ENCODE measurements around the gene IRF1.

The IRF1 gene

GRCh38 chr5:132457371-132458225, 33.0 kb downstream of the IRF1 start:
- H3K4me1 ChIP-seq (ENCODE audit: control insufficient read depth, insufficient read depth, low read length), result no peaks in the 10 kb centered on the region
- no peak overlapping the region for H3K9ac ChIP-seq (ENCODE audit: low read length)
- H3K36me3 ChIP-seq (ENCODE audit: control insufficient read depth, insufficient read depth, low read length), result no peaks in the 10 kb centered on the region
- no peak overlapping the region for H3K27ac ChIP-seq (ENCODE audit: low read depth, low read length)
- H3K27me3 ChIP-seq (ENCODE audit: control insufficient read depth, insufficient read depth, low read length), result no peaks in the 10 kb centered on the region
- no peak overlapping the region for H3K4me3 ChIP-seq (ENCODE audit: low read length)

DNA sequence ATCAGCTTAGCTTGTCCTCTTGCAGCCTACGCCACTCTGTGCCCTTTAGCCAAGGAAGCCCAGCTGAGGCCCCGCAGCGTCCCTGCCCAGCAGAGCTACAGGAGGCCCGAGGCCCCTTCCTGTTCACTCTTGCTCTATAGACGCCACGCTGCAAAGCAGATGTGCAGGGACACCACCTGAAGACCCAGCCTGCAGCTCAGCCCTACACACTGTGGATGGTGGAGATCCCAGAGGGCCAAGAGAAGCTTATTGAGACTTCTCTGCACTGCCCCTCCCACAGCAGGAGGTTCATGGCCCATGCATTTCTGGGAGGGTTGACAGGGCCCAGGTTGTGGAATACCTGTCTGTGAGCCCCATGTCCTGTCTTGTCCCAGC, 33.6 kb downstream of the IRF1 start:
- H3K36me3 ChIP-seq (ENCODE audit: control insufficient read depth, insufficient read depth, low read length), result no peaks in the 10 kb centered on the region
- no peak overlapping the region for H3K27ac ChIP-seq (ENCODE audit: low read depth, low read length)
- no peak overlapping the region for H3K9ac ChIP-seq (ENCODE audit: low read length)
- no peaks in the 10 kb centered on the region for H3K27me3 ChIP-seq (ENCODE audit: control insufficient read depth, insufficient read depth, low read length)
- H3K4me1 ChIP-seq (ENCODE audit: control insufficient read depth, insufficient read depth, low read length), result no peaks in the 10 kb centered on the region
- no peak overlapping the region for H3K4me3 ChIP-seq (ENCODE audit: low read length)

DNA sequence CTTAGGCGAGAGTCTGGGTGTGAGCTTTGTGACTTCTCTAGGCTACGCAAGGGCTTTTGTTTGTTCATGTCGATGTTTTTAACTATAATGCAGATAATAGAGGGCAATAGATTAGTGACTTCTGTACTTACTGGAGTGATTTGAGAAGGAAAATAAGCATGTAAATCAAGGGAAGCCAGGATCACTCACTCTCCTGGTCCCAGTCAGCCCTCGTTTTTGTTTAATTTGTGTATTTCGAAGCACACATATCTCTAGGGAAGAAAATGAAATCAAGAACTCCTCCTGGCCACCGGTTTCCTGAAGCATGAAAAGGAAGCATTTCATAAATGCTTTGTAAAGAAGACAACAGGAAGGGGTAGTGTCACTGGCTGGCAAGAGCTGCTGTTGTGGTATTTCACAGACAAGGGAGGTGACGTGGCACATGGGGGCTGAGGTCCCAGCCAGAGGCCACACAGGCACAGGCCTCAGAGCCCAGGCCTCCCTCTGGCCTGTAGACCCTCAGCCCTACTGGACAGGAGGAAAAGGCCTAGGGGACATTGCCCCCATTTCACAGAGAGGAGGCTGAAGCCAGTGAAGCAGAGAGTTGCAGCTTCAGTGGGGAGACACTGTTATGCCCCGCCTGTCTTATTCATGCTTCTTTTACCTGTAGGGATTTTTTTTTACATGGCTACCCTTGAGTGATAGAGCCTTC, 34.1 kb downstream of the IRF1 start:
- peak overlapping the region; percentile 37 for H3K4me3 ChIP-seq (ENCODE audit: low read length)
- no peaks in the 10 kb centered on the region for H3K4me1 ChIP-seq (ENCODE audit: control insufficient read depth, insufficient read depth, low read length)
- no peak overlapping the region for H3K9ac ChIP-seq (ENCODE audit: low read length)
- H3K36me3 ChIP-seq (ENCODE audit: control insufficient read depth, insufficient read depth, low read length), result no peaks in the 10 kb centered on the region
- no peaks in the 10 kb centered on the region for H3K27me3 ChIP-seq (ENCODE audit: control insufficient read depth, insufficient read depth, low read length)
- H3K27ac ChIP-seq (ENCODE audit: low read depth, low read length), result no peak overlapping the region

DNA sequence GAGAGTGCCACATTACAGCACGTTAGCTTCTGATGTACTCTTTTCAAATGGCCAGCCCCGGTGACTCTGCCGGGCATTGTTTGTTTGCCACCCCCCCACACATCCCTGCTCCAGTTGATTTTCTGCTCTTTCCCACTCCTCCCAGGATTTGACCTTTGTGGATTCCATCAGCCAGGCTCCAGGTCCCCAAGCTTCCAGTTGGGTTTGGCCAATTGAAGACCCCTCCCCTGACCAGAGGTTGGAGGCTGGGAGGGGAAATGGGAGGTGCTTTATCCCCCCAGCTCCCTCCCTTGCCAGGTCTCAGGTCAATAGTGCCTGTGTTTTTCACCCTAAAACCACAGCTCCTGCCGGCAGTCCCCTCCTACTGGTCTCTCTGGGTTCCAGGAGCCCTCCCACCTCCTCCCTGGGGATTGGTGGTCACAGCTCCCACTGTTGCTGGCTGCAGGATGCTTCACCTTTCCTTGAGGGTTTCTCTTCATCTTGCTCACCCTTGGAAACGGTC, 34.9 kb downstream of the IRF1 start:
- H3K4me3 ChIP-seq (ENCODE audit: low read length), result peak overlapping the region; percentile 37
- H3K4me1 ChIP-seq (ENCODE audit: control insufficient read depth, insufficient read depth, low read length), result no peaks in the 10 kb centered on the region
- H3K27ac ChIP-seq (ENCODE audit: low read depth, low read length), result no peak overlapping the region
- H3K27me3 ChIP-seq (ENCODE audit: control insufficient read depth, insufficient read depth, low read length), result no peaks in the 10 kb centered on the region
- peaks cover 3% of the 10 kb centered on the region for H3K36me3 ChIP-seq (ENCODE audit: control insufficient read depth, insufficient read depth, low read length)
- H3K9ac ChIP-seq (ENCODE audit: low read length), result no peak overlapping the region

DNA sequence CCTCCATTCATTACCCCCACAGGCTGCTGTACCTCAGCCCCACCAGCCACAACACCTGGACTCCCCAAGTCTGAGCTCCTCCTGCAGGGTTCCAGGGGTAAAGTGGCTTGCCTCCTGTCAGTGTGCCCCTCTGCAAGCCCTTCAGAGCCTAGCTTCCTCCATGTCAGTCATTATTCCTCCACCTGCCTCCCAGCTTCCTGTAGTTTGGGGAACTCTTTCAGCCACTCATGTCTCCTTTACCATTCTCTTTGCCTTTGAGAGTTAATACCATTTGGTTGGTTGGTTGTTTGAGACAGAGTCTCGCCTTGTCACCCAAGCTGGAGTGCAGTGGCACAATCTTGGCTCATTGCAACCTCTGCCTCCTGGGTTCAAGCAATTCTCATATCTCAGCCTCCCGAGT, 36.2 kb downstream of the IRF1 start:
- Histone ChIP-seq H3K4me1 (ENCODE audit: control insufficient read depth, insufficient read depth, low read length) (no peaks in the 10 kb centered on the region), H3K9ac (ENCODE audit: low read length) (no peak overlapping the region), H3K36me3 (ENCODE audit: control insufficient read depth, insufficient read depth, low read length) (peaks cover 3% of the 10 kb centered on the region), H3K4me3 (ENCODE audit: low read length) (no peak overlapping the region), H3K27me3 (ENCODE audit: control insufficient read depth, insufficient read depth, low read length) (no peaks in the 10 kb centered on the region), H3K27ac (ENCODE audit: low read depth, low read length) (no peak overlapping the region)

- Histone ChIP-seq H3K4me3 (ENCODE audit: low read length) (no peak overlapping the region), H3K4me1 (ENCODE audit: control insufficient read depth, insufficient read depth, low read length) (peaks cover 9% of the 10 kb centered on the region), H3K27me3 (ENCODE audit: control insufficient read depth, insufficient read depth, low read length) (no peaks in the 10 kb centered on the region), H3K9ac (ENCODE audit: low read length) (no peak overlapping the region), H3K36me3 (ENCODE audit: control insufficient read depth, insufficient read depth, low read length) (peaks cover 3% of the 10 kb centered on the region), H3K27ac (ENCODE audit: low read depth, low read length) (no peak overlapping the region)
These were observed 39.2 kb downstream of the IRF1 start for GRCh38 chr5:132451387-132451786.

DNA sequence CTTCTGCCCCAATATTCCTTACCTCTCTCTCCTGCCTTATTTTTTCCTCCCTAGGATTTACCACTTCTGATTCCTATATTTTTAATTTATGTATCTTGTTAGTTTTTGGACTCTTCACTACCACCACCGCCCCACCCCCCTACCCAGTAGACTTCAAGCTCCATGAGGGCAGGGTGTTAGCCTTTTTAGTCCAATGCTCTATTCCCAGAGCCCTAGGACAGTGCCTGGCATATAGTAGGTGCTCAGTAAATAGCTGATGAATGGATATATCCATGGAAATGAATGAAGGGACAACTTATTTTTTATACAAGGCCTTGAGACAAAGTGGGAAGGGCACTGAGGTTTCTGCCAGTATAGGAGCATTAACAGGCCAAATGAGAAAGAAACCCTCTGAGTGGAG, 41.5 kb downstream of the IRF1 start:
- Histone ChIP-seq H3K27ac (ENCODE audit: low read depth, low read length) (no peak overlapping the region), H3K4me3 (ENCODE audit: low read length) (no peak overlapping the region), H3K36me3 (ENCODE audit: control insufficient read depth, insufficient read depth, low read length) (peaks cover 3% of the 10 kb centered on the region), H3K4me1 (ENCODE audit: control insufficient read depth, insufficient read depth, low read length) (peaks cover 16% of the 10 kb centered on the region), H3K9ac (ENCODE audit: low read length) (no peak overlapping the region), H3K27me3 (ENCODE audit: control insufficient read depth, insufficient read depth, low read length) (no peaks in the 10 kb centered on the region)

DNA sequence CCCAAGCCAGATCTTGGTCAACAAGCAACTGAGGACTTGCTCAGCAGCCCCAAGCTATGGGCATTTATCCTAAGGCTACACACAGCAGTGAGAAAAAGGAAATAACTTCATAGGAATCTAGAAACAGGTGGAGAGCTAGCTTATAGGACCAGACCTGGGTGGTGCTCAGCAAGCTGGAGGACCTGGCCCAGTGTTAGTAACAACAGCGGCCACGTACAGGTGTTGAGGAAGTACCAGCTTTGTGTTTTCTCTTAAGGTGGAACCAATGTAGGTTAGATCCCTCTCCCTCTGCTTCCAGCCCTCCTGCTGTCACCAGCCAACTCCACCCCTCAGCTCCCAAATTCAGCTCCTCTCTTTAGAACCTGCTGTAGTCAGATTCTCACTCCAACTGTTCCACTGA, 43.4 kb downstream of the IRF1 start:
- Histone ChIP-seq H3K27me3 (ENCODE audit: control insufficient read depth, insufficient read depth, low read length) (no peaks in the 10 kb centered on the region), H3K9ac (ENCODE audit: low read length) (no peak overlapping the region), H3K4me3 (ENCODE audit: low read length) (no peak overlapping the region), H3K36me3 (ENCODE audit: control insufficient read depth, insufficient read depth, low read length) (peaks cover 3% of the 10 kb centered on the region), H3K4me1 (ENCODE audit: control insufficient read depth, insufficient read depth, low read length) (peaks cover 16% of the 10 kb centered on the region), H3K27ac (ENCODE audit: low read depth, low read length) (no peak overlapping the region)

- Histone ChIP-seq H3K27me3 (ENCODE audit: control insufficient read depth, insufficient read depth, low read length) (no peaks in the 10 kb centered on the region), H3K4me1 (ENCODE audit: control insufficient read depth, insufficient read depth, low read length) (peaks cover 16% of the 10 kb centered on the region), H3K36me3 (ENCODE audit: control insufficient read depth, insufficient read depth, low read length) (peaks cover 3% of the 10 kb centered on the region), H3K4me3 (ENCODE audit: low read length) (no peak overlapping the region), H3K27ac (ENCODE audit: low read depth, low read length) (no peak overlapping the region), H3K9ac (ENCODE audit: low read length) (no peak overlapping the region)
These were observed 44.0 kb downstream of the IRF1 start for GRCh38 chr5:132446621-132447020.

- Histone ChIP-seq H3K9ac (ENCODE audit: low read length) (no peak overlapping the region), H3K36me3 (ENCODE audit: control insufficient read depth, insufficient read depth, low read length) (no peaks in the 10 kb centered on the region), H3K27me3 (ENCODE audit: control insufficient read depth, insufficient read depth, low read length) (no peaks in the 10 kb centered on the region), H3K4me3 (ENCODE audit: low read length) (no peak overlapping the region), H3K4me1 (ENCODE audit: control insufficient read depth, insufficient read depth, low read length) (peaks cover 16% of the 10 kb centered on the region), H3K27ac (ENCODE audit: low read depth, low read length) (peak overlapping the region; percentile 29)
These were observed 44.6 kb downstream of the IRF1 start for GRCh38 chr5:132445930-132446329.

GRCh38 chr5:132445640-132445923, 45.0 kb downstream of the IRF1 start:
- H3K36me3 ChIP-seq (ENCODE audit: control insufficient read depth, insufficient read depth, low read length), result no peaks in the 10 kb centered on the region
- no peaks in the 10 kb centered on the region for H3K27me3 ChIP-seq (ENCODE audit: control insufficient read depth, insufficient read depth, low read length)
- no peak overlapping the region for H3K9ac ChIP-seq (ENCODE audit: low read length)
- H3K4me1 ChIP-seq (ENCODE audit: control insufficient read depth, insufficient read depth, low read length), result peaks cover 16% of the 10 kb centered on the region
- no peak overlapping the region for H3K4me3 ChIP-seq (ENCODE audit: low read length)
- peak overlapping the region; percentile 29 for H3K27ac ChIP-seq (ENCODE audit: low read depth, low read length)

GRCh38 chr5:132444841-132445639, 45.5 kb downstream of the IRF1 start:
- H3K9ac ChIP-seq (ENCODE audit: low read length), result no peak overlapping the region
- peak overlapping the region; percentile 29 for H3K27ac ChIP-seq (ENCODE audit: low read depth, low read length)
- H3K27me3 ChIP-seq (ENCODE audit: control insufficient read depth, insufficient read depth, low read length), result no peaks in the 10 kb centered on the region
- H3K4me1 ChIP-seq (ENCODE audit: control insufficient read depth, insufficient read depth, low read length), result peaks cover 19% of the 10 kb centered on the region
- no peak overlapping the region for H3K4me3 ChIP-seq (ENCODE audit: low read length)
- no peaks in the 10 kb centered on the region for H3K36me3 ChIP-seq (ENCODE audit: control insufficient read depth, insufficient read depth, low read length)

Data from rectal smooth muscle tissue (tissue), 1 donor.